ENCODE data around the gene OOSP4B. TPM values are rescaled to one million over a fixed set of nuclear protein-coding genes. Genes with fewer than 3 reads are reported as not detected.

OOSP4B gene
- total and polyA plus RNA-seq, 2 of the 4 experiments (the other 2 are of a cell fraction): not detected

DNA sequence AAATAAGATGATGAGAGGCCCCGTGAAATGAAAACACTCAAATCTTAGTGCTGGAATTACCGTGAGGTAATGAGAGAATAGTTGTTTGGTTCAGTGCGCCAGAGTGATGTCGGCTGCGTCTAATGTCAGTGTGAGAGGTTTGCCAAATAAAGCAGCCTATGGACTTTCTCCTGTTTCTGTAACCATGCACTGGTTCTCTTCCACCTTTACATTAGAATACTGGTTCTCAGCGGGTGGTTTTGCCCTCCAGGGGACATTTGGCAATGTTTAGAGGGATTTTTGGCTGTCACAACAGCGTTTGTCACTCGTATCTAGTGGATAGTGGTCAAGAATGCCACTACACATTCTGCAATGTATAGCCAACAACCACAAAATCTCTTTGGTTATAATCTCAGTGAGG is 1.1 kb downstream of the OOSP4B start:
- no peak for ATAC-seq (ENCODE audit: low read depth)
- Histone ChIP-seq H2AFZ (replicated peaks; ENCODE audit: low read length, poor library complexity) (no peak overlapping the region), H4K20me1 (ENCODE audit: insufficient read depth, low read length) (no peaks in the 10 kb centered on the region), H3K4me3 (ENCODE audit: insufficient read depth, low read depth, low read length) (no peak overlapping the region), H3K79me1 (ENCODE audit: low read depth in 1 of 2, low read length in 2 of 2) (no peaks in the 10 kb centered on the region), H3K4me2 (ENCODE audit: low read depth, low read length) (no peak overlapping the region), H3K9me1 (ENCODE audit: insufficient read depth, low read length) (no peaks in the 10 kb centered on the region), H3K9ac (ENCODE audit: low read depth, low read length) (no peak overlapping the region), H4K5ac (ENCODE audit: low read depth, low read length) (no peak overlapping the region), H3K14ac (replicated peaks; ENCODE audit: low read depth, low read length) (no peak overlapping the region), H3K9me3 (ENCODE audit: control insufficient read depth, insufficient read depth, low read length) (no peaks in the 10 kb centered on the region; the same call in none of the 2 replicates), H3K18ac (ENCODE audit: low read depth, low read length) (no peak overlapping the region), H4K91ac (ENCODE audit: insufficient read depth, low read depth, low read length) (no peak overlapping the region), H3K4me1 (ENCODE audit: control insufficient read depth, insufficient read depth, low read length) (no peaks in the 10 kb centered on the region), H4K8ac (ENCODE audit: low read depth in 2 of 2, low read length in 2 of 2) (no peak overlapping the region), H2BK120ac (ENCODE audit: low read depth, low read length) (no peak overlapping the region), H2AK5ac (ENCODE audit: low read depth, low read length) (no peak overlapping the region), H3K36me3 (ENCODE audit: control insufficient read depth, insufficient read depth, low read length) (no peaks in the 10 kb centered on the region), H3K56ac (ENCODE audit: extremely low read depth, insufficient read depth, low read length) (no peak overlapping the region), H3K23ac (ENCODE audit: low read depth, low read length) (no peak overlapping the region), H2BK5ac (ENCODE audit: low read depth, low read length, poor library complexity, severe bottlenecking) (no peak overlapping the region), H3K27ac (ENCODE audit: insufficient read depth, low read length) (no peak overlapping the region), H3K27me3 (ENCODE audit: control insufficient read depth, insufficient read depth, low read length) (no peaks in the 10 kb centered on the region), H2BK20ac (ENCODE audit: low read depth, low read length) (no peak overlapping the region), H3K4ac (ENCODE audit: low read depth, low read length) (no peak overlapping the region), H2BK15ac (ENCODE audit: low read depth, low read length) (no peak overlapping the region), H2AK9ac (replicated peaks; ENCODE audit: low read depth, low read length, poor library complexity) (no peak overlapping the region)
- DNase-seq: no peak
- TF ChIP-seq USF2 (IDR thresholded peaks at IDR 0.05; ENCODE audit: low read depth, low read length): no peak
- TF ChIP-seq MXI1 (IDR thresholded peaks at IDR 0.05; ENCODE audit: borderline replicate concordance, low read depth, low read length): no peak
- no peak for TF ChIP-seq RCOR1 (IDR thresholded peaks at IDR 0.05; ENCODE audit: insufficient replicate concordance, low read length)
- no peak for TF ChIP-seq CHD1 (IDR thresholded peaks at IDR 0.05; ENCODE audit: low read depth, low read length)
- TF ChIP-seq NFE2L2 (IDR thresholded peaks at IDR 0.05; ENCODE audit: low read depth, low read length): no peak
- TF ChIP-seq ELK1 (IDR thresholded peaks at IDR 0.05; ENCODE audit: borderline replicate concordance, low read depth, low read length): no peak
- no peak for TF ChIP-seq FOS (IDR thresholded peaks at IDR 0.05; ENCODE audit: low read depth, low read length)
- TF ChIP-seq BHLHE40 (IDR thresholded peaks at IDR 0.05; ENCODE audit: low read depth, low read length): no peak
- TF ChIP-seq MAZ (IDR thresholded peaks at IDR 0.05; ENCODE audit: borderline replicate concordance, low read depth, low read length): no peak
- no peak for TF ChIP-seq MAFK (IDR thresholded peaks at IDR 0.05; ENCODE audit: low read depth, low read length)
- TF ChIP-seq POLR2A (IDR thresholded peaks at IDR 0.05; ENCODE audit: low read depth, low read length): no peak
- TF ChIP-seq SMC3 (IDR thresholded peaks at IDR 0.05; ENCODE audit: low read depth, low read length): no peak
- no peak for TF ChIP-seq RFX5 (IDR thresholded peaks at IDR 0.05; ENCODE audit: low read depth, low read length)
- no peak for TF ChIP-seq RAD21 (IDR thresholded peaks at IDR 0.05; ENCODE audit: low read length)
- TF ChIP-seq CTCF (conservative IDR thresholded peaks at IDR 0.05; ENCODE audit: low read depth, low read length): no peak
- TF ChIP-seq CEBPB (IDR thresholded peaks at IDR 0.05; ENCODE audit: low read depth, low read length): no peak
- in situ Hi-C loops (cut with MboI; ENCODE audit: low sequenced_read_pairs): no loop called here
- ChIA-PET CTCF (no interaction called here), POLR2A (ENCODE audit: unreplicated experiment) (no interaction called here)
- dilution Hi-C loops (cut with HindIII; ENCODE audit: low sequenced_read_pairs, unreplicated experiment): no loop called here
- BruUV-seq (replicated peaks): no TSS peak
- intact Hi-C loops (cut with micrococcal nuclease): no loop called here
- WGBS, 2 experiments (ENCODE audit: extremely low coverage in 2 of 2, insufficient read length in 1 of 2): 20% methylated on average over 1 of the region's 8 CpGs; no CpG with 5 or more reads in 1 of the 2 experiments
